Measurements from ENCODE around the gene APOD. TPM values are rescaled to one million over a fixed set of nuclear protein-coding genes. Genes with fewer than 3 reads are reported as not detected.

The APOD gene
- total and polyA plus RNA-seq, 2 of the 8 experiments (the other 6 are each of a cell fraction or from before 2014, with no cell fraction given): not detected

GRCh38 chr3:195551381-195551978 is 32.3 kb downstream of the APOD start (continued):
- no peak for TF ChIP-seq TAF1 (IDR thresholded peaks at IDR 0.05; ENCODE audit: low read depth, low read length)
- TF ChIP-seq TEAD4 (IDR thresholded peaks at IDR 0.05; ENCODE audit: low read depth, low read length): no peak
- TF ChIP-seq POLR2A (IDR thresholded peaks at IDR 0.05; ENCODE audit: control extremely low read depth in 1 of 2, low read depth in 2 of 2, low read length in 2 of 2): no peak
- no peak for TF ChIP-seq CHD7 (IDR thresholded peaks at IDR 0.05; ENCODE audit: insufficient replicate concordance, low read length)
- no peak for TF ChIP-seq FOSL1 (IDR thresholded peaks at IDR 0.05; ENCODE audit: insufficient read depth, low read depth, low read length)
- TF ChIP-seq HDAC2 (IDR thresholded peaks at IDR 0.05; ENCODE audit: borderline replicate concordance in 1 of 2, low read depth in 2 of 2, low read length in 2 of 2): no peak
- no peak for TF ChIP-seq HDAC6 (IDR thresholded peaks at IDR 0.05; ENCODE audit: low read depth, low read length)
- no peak for TF ChIP-seq BRCA1 (IDR thresholded peaks at IDR 0.05; ENCODE audit: low read depth, low read length)
